GM18951 (cell line): ENCODE results near the gene SMTNL1.

Experiments used
- POLR2A ChIP-seq: IDR thresholded peaks from 4 replicates; pipeline ENCODE4 v1.6.1; 2011; ENCODE audit warnings: mild to moderate bottlenecking; ENCODE audit not compliant: insufficient read length, insufficient read depth; ENCODE audit errors: extremely low read depth
- in situ Hi-C: fragments of 300-500 bp; cut with MboI; formaldehyde crosslinking; loops from one replicate; pipeline ENCODE4 v1.12.0; 2022; ENCODE audit warnings: low sequenced_read_pairs, mixed read lengths, inconsistent platforms; ENCODE audit not compliant: unreplicated experiment

SMTNL1 gene, protein sequence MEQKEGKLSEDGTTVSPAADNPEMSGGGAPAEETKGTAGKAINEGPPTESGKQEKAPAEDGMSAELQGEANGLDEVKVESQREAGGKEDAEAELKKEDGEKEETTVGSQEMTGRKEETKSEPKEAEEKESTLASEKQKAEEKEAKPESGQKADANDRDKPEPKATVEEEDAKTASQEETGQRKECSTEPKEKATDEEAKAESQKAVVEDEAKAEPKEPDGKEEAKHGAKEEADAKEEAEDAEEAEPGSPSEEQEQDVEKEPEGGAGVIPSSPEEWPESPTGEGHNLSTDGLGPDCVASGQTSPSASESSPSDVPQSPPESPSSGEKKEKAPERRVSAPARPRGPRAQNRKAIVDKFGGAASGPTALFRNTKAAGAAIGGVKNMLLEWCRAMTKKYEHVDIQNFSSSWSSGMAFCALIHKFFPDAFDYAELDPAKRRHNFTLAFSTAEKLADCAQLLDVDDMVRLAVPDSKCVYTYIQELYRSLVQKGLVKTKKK

DNA sequence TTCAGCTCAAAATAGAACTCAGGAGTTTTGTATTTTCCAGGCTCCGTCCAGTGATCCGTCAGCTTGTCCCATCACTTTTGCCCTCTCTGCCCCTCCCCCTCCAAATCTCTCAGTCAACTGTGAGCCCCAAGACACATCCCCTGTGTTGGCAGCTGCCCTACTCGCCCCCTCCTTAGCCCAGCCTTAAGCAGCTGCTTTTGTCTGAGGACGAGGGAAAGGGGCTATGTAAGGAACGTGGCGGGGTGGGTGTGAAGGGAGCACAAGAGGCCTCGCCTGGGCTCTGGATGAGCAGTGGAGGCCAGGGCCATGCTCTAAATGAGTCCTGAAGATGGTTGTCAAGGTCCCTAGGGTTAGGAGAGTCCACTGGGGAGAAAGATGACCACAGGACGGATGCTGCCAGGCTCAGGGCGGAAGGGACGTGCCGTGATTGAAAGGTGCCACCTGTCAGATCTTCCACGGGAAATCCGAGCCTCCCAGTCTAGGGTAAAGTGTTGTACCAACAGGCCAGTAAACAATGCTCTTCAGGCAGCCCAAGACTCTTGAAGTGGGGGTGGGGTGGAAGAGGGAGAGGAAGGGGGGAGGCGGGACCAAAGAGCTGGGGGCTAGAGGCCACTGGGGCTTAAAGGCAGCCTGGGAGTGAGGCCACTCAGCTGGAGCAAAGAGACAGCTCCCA is at the start of gene SMTNL1:
SMTNL1 (plus strand) TSS at position 649 of the 673 bp plus-strand sequence. CDS start 5,048 bp downstream, outside the sequence.
- no peak for TF ChIP-seq POLR2A
- in situ Hi-C loops: no loop called here

DNA sequence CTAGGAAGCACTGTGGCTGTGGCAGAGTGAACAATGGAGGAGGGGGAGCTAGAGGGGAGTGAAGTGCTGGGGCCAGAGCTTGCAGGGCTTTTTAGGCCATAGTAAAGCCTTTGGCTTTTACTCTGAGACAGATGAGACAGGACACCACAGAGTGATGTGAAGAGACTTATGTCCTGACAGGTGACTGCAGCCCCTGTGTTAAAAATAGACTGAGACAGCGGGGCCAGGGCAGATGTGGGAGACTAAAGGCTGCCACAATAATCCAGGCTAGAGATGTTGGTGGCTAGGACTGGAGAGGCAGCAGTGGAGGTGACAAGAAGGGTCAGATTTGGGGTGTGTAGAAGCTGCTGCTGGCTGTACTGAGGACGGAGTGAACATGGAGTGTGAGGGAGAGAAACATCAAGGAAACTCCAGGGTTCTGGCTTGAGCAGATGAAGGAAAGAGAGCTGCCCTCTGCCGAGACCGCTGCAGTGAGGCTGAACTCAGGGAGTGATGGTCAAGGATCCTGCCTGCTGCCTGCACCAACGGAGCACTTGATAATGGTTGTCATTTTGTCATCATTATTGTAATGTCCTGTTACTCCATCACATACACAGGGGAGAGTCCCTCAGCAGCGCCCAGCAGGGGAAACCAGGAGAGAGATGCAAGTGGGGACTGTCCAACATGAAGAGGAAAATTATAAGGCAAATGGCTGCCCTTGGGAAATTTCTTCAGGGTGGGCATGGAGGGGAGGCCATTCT is 49.3 kb upstream of the SMTNL1 start:
- TF ChIP-seq POLR2A: no peak
- in situ Hi-C loops: no loop called here

DNA sequence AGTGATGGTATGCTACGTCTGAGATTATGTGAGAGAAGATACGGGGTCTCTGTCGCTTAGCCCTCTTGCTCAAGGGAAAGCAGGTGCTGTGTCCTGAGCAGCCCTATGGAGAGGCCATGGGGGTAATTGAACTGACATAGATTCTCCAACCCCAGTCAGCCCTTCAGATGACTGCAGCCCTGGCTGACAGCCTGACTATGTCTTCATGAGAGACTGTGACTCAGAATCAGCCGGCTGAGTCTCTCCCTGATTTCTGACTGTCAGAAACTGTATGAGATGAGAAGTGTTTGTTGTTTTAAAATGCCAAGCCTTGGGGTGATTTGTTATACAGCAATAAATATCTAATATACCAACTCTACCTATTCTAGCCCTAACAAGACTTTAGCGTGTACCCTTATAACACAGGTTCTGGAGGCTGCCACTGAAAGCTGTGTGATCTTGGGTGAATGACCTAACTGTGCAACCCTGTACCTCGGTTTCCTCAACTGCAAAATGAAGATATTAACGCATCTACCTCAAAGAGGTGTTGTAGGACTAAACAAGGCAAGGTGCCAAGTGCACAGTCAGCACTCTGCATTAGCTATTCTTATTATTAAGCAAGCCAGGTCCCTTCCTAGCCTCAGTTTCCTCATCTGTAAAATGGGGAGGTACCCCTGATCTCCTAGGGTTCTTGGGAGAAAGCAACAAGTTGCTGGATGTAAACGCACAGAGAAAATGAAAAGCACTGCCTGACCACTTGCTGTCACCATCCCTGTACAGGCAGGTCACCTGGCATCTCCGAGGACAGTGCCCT is 46.7 kb upstream of the SMTNL1 start:
- TF ChIP-seq POLR2A: no peak
- in situ Hi-C loops: loop anchor here (5.0 kb wide), 1 partner anchor 37 kb away; no protein-coding TSS in a partner anchor

DNA sequence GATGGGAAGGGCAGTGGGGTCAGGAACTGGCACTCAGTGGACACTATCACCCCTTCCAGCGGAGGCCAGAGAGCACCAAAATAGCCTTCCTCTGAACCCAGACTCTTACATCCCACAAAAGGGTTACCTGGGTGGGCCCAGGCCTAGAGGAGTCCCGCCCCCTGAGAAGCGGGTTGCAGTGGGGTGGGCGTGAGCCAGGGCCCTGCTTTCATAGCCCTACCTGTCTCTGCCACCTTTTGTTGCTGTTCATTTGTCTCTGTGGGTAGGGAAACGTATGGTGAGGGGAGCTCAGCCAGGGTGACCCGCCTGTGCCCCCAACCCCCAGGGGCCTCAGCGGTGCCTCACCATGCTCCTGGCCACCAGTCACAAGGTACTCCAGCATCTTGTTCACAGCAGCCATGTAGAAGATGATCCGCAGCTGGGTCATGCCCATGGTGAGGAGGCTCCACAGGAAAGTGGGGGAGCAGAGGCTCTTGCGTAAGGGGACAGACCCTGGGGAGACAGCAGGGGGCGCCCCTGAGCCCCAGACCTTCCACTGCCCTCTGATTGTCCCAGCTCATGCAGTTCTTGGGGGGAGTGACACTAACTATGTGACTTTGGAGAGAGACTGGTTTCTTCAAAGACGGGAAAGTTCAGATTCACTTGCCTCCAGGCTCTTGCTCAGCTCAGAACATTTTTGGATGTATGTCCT is 45.9 kb upstream of the SMTNL1 start:
- in situ Hi-C loops: loop anchor here (5.0 kb wide), 1 partner anchor 36 kb away; no protein-coding TSS in a partner anchor
- no peak for TF ChIP-seq POLR2A

DNA sequence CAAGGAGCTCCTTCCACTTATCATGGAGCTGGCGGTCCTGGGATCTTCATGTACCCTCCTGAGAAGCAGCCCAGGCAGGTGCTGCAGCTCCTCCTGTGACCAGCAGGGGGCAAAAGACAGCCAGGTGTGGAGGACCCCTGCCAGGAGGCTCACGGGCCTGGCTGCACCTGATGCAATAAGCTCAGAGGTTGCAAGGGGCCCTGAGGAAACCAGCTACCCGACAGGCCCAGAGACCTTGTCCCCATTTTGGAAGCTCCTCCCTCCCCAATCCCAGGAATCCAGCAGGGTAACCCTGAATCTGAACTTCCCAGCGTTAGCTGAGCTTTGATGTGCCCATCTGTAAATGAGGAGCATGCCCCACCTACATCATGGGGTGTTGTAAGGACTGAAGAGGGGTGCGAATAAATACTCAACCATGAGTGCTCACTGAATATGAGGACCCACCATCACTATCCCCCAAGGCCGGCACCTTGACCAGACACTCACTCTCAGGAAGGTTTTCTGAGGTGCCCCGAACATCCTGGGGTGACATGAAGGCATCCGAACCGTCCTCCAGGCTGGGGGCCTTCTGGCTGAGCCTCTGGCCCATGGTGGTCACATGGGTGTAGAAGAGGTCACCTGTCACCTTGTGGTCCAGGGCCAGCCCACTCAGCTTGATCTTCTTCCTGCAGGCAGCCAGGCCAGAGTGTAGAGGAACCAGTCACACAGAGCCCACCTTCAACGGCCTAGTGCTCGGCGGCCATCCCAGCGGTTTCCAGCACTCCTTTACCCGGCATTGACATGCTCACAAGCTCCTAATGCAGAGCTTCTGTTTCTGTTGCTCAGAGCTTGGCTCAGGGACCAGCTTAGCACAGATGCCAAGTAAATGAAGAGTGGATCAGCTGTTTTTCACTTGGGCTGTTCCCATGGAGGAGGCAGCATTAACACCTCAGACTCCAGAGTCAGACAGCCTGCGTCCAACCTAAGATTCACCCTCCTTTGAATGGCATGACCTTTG is 43.6 kb upstream of the SMTNL1 start:
- in situ Hi-C loops: loop anchor here (5.0 kb wide), 1 partner anchor 33 kb away; no protein-coding TSS in a partner anchor
- no peak for TF ChIP-seq POLR2A

DNA sequence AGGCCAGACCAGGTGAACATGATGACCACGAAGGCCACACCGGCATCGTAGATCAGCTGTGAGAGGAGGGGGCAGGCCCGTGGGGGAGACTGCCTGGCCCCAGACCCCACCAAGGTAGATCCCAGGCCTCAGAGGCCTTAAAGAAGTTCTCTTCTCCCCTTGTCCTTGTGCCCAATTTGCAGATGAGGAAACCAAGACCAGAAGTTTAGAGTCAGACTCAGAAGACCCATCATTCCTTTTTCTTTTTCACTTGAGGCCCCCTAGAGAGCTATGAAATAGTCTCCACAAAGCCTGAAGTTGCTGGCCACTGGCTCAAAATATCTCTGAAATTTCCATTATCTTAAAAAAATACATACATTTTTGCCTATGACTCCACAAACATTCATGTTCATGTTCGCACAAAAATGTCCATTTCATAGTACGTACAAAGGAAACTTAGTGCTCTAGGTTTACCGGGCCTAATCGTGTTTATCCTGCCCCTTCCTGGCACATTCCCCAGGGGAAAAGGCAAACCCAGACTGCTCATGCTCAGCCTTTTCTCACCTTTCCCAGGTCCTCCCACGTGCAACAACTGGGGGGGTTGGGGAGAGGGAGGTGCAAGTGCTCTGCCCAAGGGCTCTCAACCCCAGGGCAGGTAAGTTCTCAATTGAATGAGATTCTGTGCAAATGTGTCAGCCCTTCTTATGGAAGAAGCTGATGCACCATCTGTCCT is 41.1 kb upstream of the SMTNL1 start:
- no peak for TF ChIP-seq POLR2A
- in situ Hi-C loops: no loop called here

DNA sequence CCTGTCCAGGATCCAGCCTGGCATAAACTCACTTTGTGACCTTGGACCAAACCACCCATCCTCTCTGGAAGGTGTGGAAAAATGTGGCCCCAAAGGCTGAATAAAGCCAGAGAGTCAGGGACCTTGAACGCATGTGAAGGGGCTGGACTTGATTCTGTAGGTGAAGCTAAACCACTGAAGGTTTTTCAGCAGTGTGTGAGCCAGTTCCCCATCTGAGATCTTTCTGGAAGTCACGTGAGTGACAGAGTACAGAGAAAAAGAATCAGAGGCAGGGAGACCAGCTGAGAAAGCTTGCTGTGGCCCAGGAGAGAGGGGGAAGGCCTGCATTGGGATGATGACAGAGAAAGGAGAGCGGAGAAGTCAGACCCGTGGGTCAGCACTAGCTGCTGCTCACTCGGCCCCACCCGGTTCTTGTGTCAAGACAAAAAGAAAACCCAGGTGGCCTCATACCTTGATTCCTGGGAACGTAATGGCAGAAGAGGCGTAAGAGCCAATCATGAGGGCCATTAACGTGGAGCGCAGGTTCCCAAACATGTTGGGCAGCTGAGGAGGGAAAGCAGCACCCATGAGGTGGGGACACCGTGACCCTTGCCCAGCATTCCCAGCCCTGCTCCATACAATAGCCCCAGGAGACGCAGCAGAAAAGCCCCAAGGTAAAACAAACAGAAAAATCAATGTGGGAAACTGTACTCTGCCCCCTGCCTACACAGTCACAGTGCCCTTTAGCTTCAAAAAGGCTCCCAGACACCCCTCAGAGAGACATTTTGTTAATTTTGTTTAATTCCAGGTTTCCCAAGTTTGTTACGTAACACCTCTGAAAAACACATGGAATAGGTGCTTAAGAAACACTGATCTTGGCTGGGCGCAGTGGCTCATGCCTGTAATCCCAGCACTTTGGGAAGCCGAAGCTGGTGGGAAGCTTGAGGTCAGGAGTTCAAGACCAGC is 39.8 kb upstream of the SMTNL1 start:
- TF ChIP-seq POLR2A: no peak
- in situ Hi-C loops: no loop called here

DNA sequence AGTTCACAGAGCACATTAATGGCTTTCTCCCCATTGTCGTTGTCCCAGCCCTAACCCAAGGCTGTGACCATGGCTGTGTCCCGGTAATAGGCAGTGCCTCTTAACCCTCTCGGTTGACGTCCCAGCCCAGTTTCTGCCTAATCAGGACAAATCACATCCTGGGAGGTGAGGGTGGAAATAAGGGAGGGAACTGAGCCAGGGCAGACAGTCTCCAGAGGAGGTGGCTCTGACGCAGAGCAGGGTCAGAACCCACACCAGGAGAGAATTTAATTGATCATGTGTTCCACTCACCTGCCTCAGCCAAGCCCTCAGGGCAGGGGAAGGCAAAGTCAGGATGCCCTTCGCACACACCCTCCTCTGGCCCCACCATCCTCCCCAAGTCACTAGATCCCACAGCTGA is 38.9 kb upstream of the SMTNL1 start:
- no peak for TF ChIP-seq POLR2A
- in situ Hi-C loops: no loop called here

DNA sequence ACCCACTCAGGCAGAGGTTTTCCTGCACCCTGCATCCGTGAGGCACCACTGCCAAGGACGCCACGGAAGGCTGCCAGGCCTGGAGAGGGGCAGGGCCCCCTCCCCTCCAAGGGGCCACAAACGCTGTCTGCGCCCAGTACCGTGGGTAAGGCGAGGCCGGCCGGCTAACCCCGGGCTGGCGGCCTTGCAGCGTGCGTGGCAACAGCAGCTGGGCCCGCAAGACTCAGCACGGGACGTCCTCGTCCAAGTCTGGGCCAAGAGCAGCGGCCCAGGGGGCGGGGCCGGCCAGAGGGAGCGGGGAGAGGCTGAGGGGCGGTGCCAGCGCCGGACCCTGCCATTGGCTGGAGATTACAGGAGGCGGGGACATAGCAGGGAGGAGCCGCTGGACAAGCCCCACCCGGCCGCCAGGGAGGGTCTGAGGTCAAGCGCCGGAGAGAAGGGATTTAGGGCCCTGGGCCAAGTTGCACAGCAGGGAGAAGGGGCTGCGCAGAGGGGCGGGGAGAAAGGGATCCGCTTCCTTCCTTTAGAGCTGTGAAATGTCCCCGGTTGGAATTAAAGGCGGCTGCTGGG is 37.9 kb upstream of the SMTNL1 start:
- TF ChIP-seq POLR2A: no peak
- in situ Hi-C loops: no loop called here

DNA sequence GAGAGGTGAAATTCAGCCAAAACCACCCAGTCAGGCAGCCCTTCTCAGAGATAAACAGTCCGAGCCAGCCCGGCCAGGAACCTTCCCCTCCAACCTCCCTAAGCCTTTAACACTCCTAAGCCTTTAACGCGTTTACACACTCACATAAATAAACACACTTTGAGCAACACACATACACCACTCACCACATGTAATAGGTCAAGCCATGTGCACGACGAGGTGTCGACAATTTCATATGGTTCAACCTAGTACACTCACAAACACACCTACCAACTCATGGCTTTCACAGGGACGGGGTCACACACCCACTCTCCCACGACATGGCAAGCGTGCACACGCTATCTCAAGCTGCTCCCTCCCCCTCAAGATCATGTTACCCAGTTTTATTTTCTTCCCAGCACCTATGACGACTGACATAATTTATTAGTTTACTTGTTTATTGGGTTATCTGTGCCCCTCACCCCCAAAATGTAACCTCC is 37.4 kb upstream of the SMTNL1 start:
- no peak for TF ChIP-seq POLR2A
- in situ Hi-C loops: no loop called here
